ENCODE results near the gene PPIF.

- TF ChIP-seq L3MBTL2 (conservative IDR thresholded peaks at IDR 0.05) (no peak), FOXM1 (IDR thresholded peaks at IDR 0.05; ENCODE audit: borderline replicate concordance) (no peak), TARDBP (IDR thresholded peaks at IDR 0.05) (no peak), ELF4 (IDR thresholded peaks at IDR 0.05) (no peak), CTBP1 (IDR thresholded peaks at IDR 0.05; ENCODE audit: borderline replicate concordance) (no peak), ZNF384 (IDR thresholded peaks at IDR 0.05) (no peak), HDGF (IDR thresholded peaks at IDR 0.05; ENCODE audit: borderline replicate concordance) (no peak), PKNOX1 (IDR thresholded peaks at IDR 0.05) (no peak), FOXK2 (IDR thresholded peaks at IDR 0.05) (no peak), ARNT (IDR thresholded peaks at IDR 0.05) (no peak), SUZ12 (IDR thresholded peaks at IDR 0.05) (no peak)
These were observed 31.0 kb downstream of the PPIF start for GRCh38 chr10:79378383-79378646.
